Ishikawa (cell line): ENCODE data around the gene CRHBP.

Experiments used
- CEBPB ChIP-seq: IDR thresholded peaks from 2 replicates; pipeline ENCODE4 v1.6.1; 2012
- CREB1 ChIP-seq: IDR thresholded peaks from 2 replicates; pipeline ENCODE4 v1.6.1; 2012; ENCODE audit warnings: low read depth
- EGR1 ChIP-seq: IDR thresholded peaks from 2 replicates; pipeline ENCODE4 v1.6.1; 2012
- EP300 ChIP-seq: IDR thresholded peaks from 2 replicates; pipeline ENCODE4 v1.6.1; 2012; ENCODE audit warnings: borderline replicate concordance
- FOXM1 ChIP-seq: IDR thresholded peaks from 2 replicates; pipeline ENCODE4 v1.6.1; 2012; ENCODE audit warnings: low read depth, borderline replicate concordance
- NFIC ChIP-seq: IDR thresholded peaks from 2 replicates; pipeline ENCODE4 v1.6.1; 2012
- RAD21 ChIP-seq: IDR thresholded peaks from 2 replicates; pipeline ENCODE4 v1.6.1; 2012; ENCODE audit warnings: low read depth
- TAF1 ChIP-seq: IDR thresholded peaks from 2 replicates; pipeline ENCODE4 v1.6.1; 2012; ENCODE audit warnings: low read depth, mild to moderate bottlenecking
- TCF12 ChIP-seq: IDR thresholded peaks from 2 replicates; pipeline ENCODE4 v1.6.1; 2012; ENCODE audit warnings: low read depth
- TEAD4 ChIP-seq: IDR thresholded peaks from 2 replicates; pipeline ENCODE4 v1.6.1; 2012
- YY1 ChIP-seq: IDR thresholded peaks from 2 replicates; pipeline ENCODE4 v1.6.1; 2012; ENCODE audit warnings: low read depth
- TF ChIP-seq, protein P1 (sequence below): IDR thresholded peaks from 2 replicates; pipeline ENCODE4 v1.6.1; 2012
- TF ChIP-seq, protein P2 (sequence below): IDR thresholded peaks from 2 replicates; pipeline ENCODE4 v1.6.1; 2012; ENCODE audit warnings: low read depth, mild to moderate bottlenecking

- TF ChIP-seq, protein P1, sequence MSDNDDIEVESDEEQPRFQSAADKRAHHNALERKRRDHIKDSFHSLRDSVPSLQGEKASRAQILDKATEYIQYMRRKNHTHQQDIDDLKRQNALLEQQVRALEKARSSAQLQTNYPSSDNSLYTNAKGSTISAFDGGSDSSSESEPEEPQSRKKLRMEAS = no peak
- TF ChIP-seq EP300 (no peak), EGR1 (no peak), TAF1 (no peak), RAD21 (no peak), FOXM1 (no peak), TEAD4 (no peak), CEBPB (no peak), CREB1 (no peak), TCF12 (no peak), NFIC (no peak), YY1 (no peak)
- TF ChIP-seq, protein P2, sequence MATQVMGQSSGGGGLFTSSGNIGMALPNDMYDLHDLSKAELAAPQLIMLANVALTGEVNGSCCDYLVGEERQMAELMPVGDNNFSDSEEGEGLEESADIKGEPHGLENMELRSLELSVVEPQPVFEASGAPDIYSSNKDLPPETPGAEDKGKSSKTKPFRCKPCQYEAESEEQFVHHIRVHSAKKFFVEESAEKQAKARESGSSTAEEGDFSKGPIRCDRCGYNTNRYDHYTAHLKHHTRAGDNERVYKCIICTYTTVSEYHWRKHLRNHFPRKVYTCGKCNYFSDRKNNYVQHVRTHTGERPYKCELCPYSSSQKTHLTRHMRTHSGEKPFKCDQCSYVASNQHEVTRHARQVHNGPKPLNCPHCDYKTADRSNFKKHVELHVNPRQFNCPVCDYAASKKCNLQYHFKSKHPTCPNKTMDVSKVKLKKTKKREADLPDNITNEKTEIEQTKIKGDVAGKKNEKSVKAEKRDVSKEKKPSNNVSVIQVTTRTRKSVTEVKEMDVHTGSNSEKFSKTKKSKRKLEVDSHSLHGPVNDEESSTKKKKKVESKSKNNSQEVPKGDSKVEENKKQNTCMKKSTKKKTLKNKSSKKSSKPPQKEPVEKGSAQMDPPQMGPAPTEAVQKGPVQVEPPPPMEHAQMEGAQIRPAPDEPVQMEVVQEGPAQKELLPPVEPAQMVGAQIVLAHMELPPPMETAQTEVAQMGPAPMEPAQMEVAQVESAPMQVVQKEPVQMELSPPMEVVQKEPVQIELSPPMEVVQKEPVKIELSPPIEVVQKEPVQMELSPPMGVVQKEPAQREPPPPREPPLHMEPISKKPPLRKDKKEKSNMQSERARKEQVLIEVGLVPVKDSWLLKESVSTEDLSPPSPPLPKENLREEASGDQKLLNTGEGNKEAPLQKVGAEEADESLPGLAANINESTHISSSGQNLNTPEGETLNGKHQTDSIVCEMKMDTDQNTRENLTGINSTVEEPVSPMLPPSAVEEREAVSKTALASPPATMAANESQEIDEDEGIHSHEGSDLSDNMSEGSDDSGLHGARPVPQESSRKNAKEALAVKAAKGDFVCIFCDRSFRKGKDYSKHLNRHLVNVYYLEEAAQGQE = no peak
Measured at GRCh38 chr5:76983468-76983867, 30.6 kb downstream of the CRHBP start.
